Neural crest cell (in vitro differentiated cells): ENCODE data around the gene SLX9. TPM values are rescaled to one million over a fixed set of nuclear protein-coding genes. Genes with fewer than 3 reads are reported as not detected.

Experiments used
- DNase-seq: peaks from one replicate; pipeline ENCODE4 v3.0.0; 2021; ENCODE audit warnings: low read depth, mixed read lengths, low spot score
- H3K27ac Mint-ChIP-seq: one replicate; pipeline ENCODE4 v1.8.0; 2021; ENCODE audit warnings: mild to moderate bottlenecking, mixed read lengths; ENCODE audit not compliant: unreplicated experiment
- H3K27me3 Mint-ChIP-seq: 2 replicates; pipeline ENCODE4 v1.8.0; 2021; ENCODE audit warnings: low read depth, mild to moderate bottlenecking, mixed read lengths
- H3K36me3 Mint-ChIP-seq: 2 replicates; pipeline ENCODE4 v1.8.0; 2021; ENCODE audit warnings: low read depth, mild to moderate bottlenecking, mixed read lengths
- H3K4me1 Mint-ChIP-seq: 2 replicates; pipeline ENCODE4 v1.8.0; 2021; ENCODE audit warnings: mixed read lengths
- H3K4me3 Mint-ChIP-seq: one replicate; pipeline ENCODE4 v1.8.0; 2021; ENCODE audit warnings: mild to moderate bottlenecking, mixed read lengths
- H3K9me3 Mint-ChIP-seq: 2 replicates; pipeline ENCODE4 v1.8.0; 2021; ENCODE audit warnings: mixed read lengths
- total RNA-seq: library from RNA; stranded (reverse); gene quantifications from 2 replicates; pipeline ENCODE4 v1.2.1, GENCODE V29; 2021
- TF ChIP-seq, protein P1 (sequence below): fragments of 200-600 bp; sonication (generic); conservative IDR thresholded peaks from 2 replicates; pipeline ENCODE4 v1.5.0; 2021; ENCODE audit warnings: antibody characterized with exemption, mild to moderate bottlenecking

SLX9 gene
- total RNA-seq, 1 donor from 2014 or later: 42.3 TPM

DNA sequence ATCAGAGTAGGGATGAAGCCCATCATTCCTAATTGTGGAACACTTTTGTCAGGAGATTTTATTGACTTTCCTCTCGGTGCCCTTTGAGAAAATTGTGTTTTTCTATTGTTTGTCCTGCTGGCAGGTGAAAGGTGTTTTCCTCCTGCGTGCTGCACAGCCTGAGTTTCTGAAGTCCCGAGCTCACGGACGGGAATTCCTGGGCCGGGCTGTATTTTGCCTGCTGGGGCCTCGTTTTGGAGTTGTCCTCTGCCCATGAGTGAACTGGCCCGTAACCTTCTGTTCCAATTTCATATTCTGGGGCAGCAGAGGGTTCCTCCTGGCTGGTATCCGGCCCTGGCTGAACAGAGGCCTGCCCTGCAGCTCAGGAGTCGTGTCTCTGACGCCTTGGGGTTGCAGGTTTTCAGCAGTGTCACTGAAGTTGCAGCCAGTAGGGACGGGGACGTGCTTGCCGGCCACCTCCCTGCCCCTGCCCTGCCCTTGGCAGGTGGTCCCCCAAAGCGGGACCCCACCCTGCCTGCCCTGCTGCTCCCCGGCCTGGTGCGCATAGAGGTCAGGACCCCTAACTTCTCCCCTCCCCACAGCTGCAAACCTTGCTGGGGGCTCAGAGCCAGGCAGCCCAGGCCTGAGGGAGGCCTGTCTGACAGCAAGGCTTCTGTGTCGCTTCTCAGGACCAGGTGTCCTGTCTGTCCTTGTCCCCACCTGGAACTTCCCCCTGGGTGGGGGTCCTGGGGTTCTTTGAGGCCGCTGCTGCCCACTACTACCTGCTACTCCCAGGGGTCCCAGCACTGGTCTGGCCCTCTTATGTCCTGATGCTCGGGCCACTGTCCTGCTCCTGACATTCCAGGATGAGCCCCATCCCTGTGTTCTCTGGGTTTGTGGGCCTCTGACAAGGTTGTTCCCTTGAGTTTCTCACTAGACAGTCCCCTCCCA, 49.0 kb downstream of the SLX9 start:
- TF ChIP-seq, protein P1, sequence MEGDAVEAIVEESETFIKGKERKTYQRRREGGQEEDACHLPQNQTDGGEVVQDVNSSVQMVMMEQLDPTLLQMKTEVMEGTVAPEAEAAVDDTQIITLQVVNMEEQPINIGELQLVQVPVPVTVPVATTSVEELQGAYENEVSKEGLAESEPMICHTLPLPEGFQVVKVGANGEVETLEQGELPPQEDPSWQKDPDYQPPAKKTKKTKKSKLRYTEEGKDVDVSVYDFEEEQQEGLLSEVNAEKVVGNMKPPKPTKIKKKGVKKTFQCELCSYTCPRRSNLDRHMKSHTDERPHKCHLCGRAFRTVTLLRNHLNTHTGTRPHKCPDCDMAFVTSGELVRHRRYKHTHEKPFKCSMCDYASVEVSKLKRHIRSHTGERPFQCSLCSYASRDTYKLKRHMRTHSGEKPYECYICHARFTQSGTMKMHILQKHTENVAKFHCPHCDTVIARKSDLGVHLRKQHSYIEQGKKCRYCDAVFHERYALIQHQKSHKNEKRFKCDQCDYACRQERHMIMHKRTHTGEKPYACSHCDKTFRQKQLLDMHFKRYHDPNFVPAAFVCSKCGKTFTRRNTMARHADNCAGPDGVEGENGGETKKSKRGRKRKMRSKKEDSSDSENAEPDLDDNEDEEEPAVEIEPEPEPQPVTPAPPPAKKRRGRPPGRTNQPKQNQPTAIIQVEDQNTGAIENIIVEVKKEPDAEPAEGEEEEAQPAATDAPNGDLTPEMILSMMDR: no peak
- Mint-ChIP-seq H3K36me3 (no peaks in the 10 kb centered on the region), H3K9me3 (no peaks in the 10 kb centered on the region), H3K4me3 (no peak overlapping the region), H3K4me1 (peaks cover 7% of the 10 kb centered on the region), H3K27me3 (no peaks in the 10 kb centered on the region), H3K27ac (peak overlapping the region; percentile 43)
- no peak for DNase-seq

DNA sequence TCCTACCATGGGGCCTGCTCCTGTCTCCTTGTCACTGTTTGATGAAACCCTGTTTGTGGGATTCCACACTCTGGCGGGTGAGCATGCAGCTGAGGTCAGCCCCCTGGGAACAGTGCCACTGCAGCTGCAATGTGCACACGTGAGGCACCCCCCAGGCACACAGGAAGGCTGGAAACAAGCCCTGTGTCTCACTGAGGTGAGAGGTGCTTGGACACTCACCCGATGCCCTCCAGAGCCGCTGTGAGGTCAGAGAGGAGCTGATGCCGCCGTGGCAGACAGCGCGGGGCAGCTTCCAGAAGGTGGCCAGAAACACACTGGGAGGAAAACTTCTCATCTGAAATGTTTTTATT, 49.7 kb downstream of the SLX9 start:
- no peak for DNase-seq
- peak overlapping the region; percentile 43 for H3K27ac Mint-ChIP-seq
- H3K4me3 Mint-ChIP-seq: no peak overlapping the region
- no peaks in the 10 kb centered on the region for H3K9me3 Mint-ChIP-seq
- no peaks in the 10 kb centered on the region for H3K36me3 Mint-ChIP-seq
- H3K4me1 Mint-ChIP-seq: peaks cover 12% of the 10 kb centered on the region
- TF ChIP-seq, protein P1: no peak
- H3K27me3 Mint-ChIP-seq: peaks cover 2% of the 10 kb centered on the region

DNA sequence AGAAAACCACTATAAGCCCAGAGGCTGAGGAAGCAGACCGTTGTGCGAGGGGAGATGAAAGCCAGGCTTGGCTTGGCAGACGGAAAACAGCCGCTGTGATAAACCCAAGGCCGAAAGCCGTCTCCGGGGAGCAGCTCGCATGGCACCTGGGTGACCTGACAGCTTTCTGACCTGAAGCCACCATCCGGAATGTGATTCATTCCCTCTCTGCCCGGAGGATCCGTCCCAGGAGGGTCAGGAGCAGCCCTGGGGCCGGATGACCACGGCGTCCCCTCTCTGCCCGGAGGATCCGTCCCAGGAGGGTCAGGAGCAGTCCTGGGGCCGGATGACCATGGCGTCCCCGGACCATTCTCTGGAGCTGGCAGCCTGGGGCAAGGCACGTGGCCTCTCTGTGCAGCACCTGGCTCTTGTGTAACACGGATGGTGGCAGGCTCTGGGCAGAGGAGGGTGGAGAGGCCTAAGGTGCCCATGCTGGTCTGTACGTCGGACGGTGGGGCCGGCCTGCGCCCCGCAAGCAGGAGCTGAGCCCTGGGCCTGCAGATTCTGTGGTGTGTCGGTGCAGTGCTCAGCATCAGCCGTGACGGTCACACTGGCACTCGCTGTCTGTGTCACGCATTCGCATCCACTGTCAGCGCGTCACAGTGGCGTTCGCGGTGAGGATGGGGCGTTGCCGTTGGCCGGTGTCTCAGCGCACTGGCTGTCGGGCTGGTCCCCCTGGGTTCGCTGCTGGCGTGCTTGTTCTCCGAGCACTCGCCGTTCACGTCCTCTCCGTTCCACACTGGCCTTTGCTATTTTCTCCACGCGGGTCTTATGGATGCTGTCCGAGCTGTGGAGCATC, 50.3 kb downstream of the SLX9 start:
- Mint-ChIP-seq H3K27me3 (peaks cover 2% of the 10 kb centered on the region), H3K27ac (no peak overlapping the region), H3K4me1 (peaks cover 14% of the 10 kb centered on the region), H3K9me3 (no peaks in the 10 kb centered on the region), H3K4me3 (no peak overlapping the region), H3K36me3 (no peaks in the 10 kb centered on the region)
- TF ChIP-seq, protein P1: no peak
- no peak for DNase-seq

DNA sequence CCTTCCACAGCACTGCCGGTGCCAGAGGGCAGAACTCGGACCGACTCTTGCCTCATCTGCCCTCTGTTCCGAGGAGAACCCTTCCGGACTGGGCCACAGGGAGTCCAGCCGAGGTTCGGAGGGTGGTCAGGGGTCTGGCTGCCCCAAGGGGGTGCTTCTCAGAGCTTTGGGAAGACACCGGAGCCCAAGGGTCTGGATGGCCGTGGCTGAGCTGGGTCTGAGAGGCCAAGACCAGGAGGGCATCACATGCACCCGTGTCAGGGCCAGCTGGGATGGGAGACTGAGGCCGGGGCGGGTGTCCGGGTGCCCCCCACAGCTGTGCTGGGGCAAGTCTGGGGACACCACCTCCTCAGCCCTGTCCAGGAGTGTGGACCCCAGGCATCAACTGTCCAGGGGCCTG, 51.1 kb downstream of the SLX9 start:
- TF ChIP-seq, protein P1: no peak
- Mint-ChIP-seq H3K27ac (no peak overlapping the region), H3K27me3 (peaks cover 2% of the 10 kb centered on the region), H3K9me3 (no peaks in the 10 kb centered on the region), H3K4me1 (peaks cover 18% of the 10 kb centered on the region), H3K36me3 (no peaks in the 10 kb centered on the region), H3K4me3 (no peak overlapping the region)
- no peak for DNase-seq

DNA sequence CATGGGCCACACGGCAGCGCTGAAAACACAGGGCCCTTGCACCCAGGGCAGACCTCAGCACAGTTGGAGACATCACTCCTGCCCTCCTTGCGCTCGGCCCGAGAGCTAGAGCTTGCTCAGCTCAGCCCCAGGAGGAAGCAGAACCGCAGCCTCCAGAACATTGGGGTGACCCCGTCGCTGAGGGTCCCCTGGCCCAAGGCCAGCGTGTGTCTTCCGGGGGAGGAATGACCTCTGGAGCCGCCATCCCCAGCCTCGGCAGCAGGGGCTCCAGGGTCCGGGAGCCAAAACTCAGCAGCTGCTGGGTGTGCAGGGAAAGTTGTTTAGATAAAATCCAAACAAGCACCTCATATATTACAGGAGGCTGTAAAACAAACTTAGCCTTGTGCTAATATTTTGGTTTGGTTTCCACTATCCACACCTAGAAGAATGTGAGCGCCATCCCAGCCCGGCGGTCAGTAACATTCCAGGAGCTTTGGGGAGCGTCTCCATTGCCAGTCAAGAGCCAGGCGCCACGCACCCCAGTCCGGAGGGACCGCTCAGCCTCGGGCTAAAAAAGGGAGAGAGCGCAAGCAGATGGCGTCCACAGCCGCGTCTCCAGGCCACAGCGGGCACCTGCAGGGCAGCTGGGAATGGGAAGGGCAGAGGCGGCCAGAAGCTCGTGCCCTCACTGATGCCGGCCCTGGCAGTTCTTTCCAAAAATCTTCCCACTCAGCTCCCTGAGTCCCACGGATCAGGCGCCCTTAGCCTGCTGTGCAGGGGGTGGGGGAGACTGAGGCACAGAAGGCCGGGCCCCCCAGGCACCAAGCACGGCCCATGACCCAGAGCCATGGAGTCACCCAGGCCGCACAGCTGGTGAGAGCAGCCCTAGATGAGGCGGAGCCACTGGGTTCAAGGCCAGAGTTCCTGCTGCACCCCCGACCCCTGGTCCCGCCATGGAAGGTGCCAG, 52.0 kb downstream of the SLX9 start:
- no peaks in the 10 kb centered on the region for H3K9me3 Mint-ChIP-seq
- TF ChIP-seq, protein P1: no peak
- peaks cover 2% of the 10 kb centered on the region for H3K27me3 Mint-ChIP-seq
- no peak overlapping the region for H3K4me3 Mint-ChIP-seq
- no peak overlapping the region for H3K27ac Mint-ChIP-seq
- H3K36me3 Mint-ChIP-seq: no peaks in the 10 kb centered on the region
- no peak for DNase-seq
- peaks cover 18% of the 10 kb centered on the region for H3K4me1 Mint-ChIP-seq
